HCT116 (cell line): Measurements from ENCODE around the gene AAMP.

ENCODE experiments used
- ATF3 ChIP-seq: IDR thresholded peaks from 2 replicates; pipeline ENCODE4 v1.6.1; 2012
- EZH2 ChIP-seq: fragments of 200-600 bp; sonication (generic); IDR thresholded peaks from 2 replicates; pipeline ENCODE4 v1.6.1; 2017; ENCODE audit warnings: antibody characterized with exemption, mixed run types
- EZH2phosphoT487 ChIP-seq: fragments of 200-600 bp; IDR thresholded peaks from 2 replicates; pipeline ENCODE4 v1.6.1; 2018; ENCODE audit warnings: antibody characterized with exemption, borderline replicate concordance
- JUND ChIP-seq: IDR thresholded peaks from 2 replicates; pipeline ENCODE4 v1.6.1; 2012
- MAX ChIP-seq: IDR thresholded peaks from 2 replicates; pipeline ENCODE4 v1.6.1; 2012
- POLR2A ChIP-seq: IDR thresholded peaks from 2 replicates; pipeline ENCODE4 v1.7.0; 2011; ENCODE audit warnings: borderline replicate concordance; ENCODE audit not compliant: insufficient read depth, insufficient read length; ENCODE audit errors: extremely low read depth
- POLR2AphosphoS5 ChIP-seq: IDR thresholded peaks from 2 replicates; pipeline ENCODE4 v1.6.1; 2011; ENCODE audit warnings: mild to moderate bottlenecking, low read depth, low read length, moderate library complexity
- RAD21 ChIP-seq: IDR thresholded peaks from 2 replicates; pipeline ENCODE4 v1.6.1; 2012; ENCODE audit warnings: low read depth, mild to moderate bottlenecking
- SP1 ChIP-seq: IDR thresholded peaks from 2 replicates; pipeline ENCODE4 v1.6.1; 2012; ENCODE audit warnings: low read depth
- TCF7L2 ChIP-seq: IDR thresholded peaks from 2 replicates; pipeline ENCODE4 v1.7.0; 2011; ENCODE audit warnings: borderline replicate concordance, inconsistent platforms; ENCODE audit not compliant: insufficient read depth, insufficient read length; ENCODE audit errors: extremely low read depth
- YY1 ChIP-seq: IDR thresholded peaks from 2 replicates; pipeline ENCODE4 v1.6.1; 2011; ENCODE audit warnings: low read length, low read depth, moderate library complexity, mild to moderate bottlenecking; ENCODE audit not compliant: insufficient replicate concordance; ENCODE audit errors: extremely low read depth
- ZNF274 ChIP-seq: fragments of 200-500 bp; sonication (Bioruptor generic); IDR thresholded peaks from 2 replicates; pipeline ENCODE4 v1.6.1; 2014; ENCODE audit warnings: mild to moderate bottlenecking, low read depth, low read length, inconsistent platforms
- TF ChIP-seq, protein P1 (sequence below), 3 experiments: fragments of 200-600 bp in 1 of 3; sonication (generic) in 1 of 3; IDR thresholded peaks in 2 of 3; conservative IDR thresholded peaks in 1 of 3; 2 replicates each; pipeline ENCODE4 v1.5.1; 2012 to 2017; ENCODE audit warnings: low read depth in 2 of 3, low read length in 2 of 3, antibody characterized with exemption in 1 of 3, borderline replicate concordance in 1 of 3, control low read depth in 1 of 3, mild to moderate bottlenecking in 1 of 3, mixed read lengths in 1 of 3, mixed run types in 1 of 3, moderate library complexity in 1 of 3; ENCODE audit not compliant: insufficient read depth in 1 of 3
- TF ChIP-seq, protein P2 (sequence below): IDR thresholded peaks from 2 replicates; pipeline ENCODE4 v1.6.1; 2012; ENCODE audit warnings: low read depth

DNA sequence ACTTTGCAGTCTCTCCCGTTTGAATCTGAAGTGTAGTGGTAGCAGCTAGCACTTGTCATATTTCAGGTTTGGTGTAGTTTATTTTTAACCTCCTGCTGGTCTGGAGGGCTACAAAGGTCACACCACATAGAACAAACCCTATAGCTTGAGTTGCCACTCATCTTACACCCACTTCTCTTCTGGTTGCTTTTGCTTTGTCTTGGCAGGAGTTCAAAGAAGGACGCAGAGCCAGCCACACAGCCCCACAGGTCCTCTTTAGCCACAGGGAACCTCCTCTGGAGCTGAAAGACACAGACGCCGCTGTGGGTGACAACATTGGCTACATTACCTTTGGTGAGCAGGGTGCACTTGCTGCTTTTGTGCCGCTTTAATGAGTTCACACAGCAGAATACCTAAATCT, 24.7 kb downstream of the AAMP start:
- TF ChIP-seq ZNF274 = no peak
- no peak for TF ChIP-seq EZH2
- TF ChIP-seq, protein P1, sequence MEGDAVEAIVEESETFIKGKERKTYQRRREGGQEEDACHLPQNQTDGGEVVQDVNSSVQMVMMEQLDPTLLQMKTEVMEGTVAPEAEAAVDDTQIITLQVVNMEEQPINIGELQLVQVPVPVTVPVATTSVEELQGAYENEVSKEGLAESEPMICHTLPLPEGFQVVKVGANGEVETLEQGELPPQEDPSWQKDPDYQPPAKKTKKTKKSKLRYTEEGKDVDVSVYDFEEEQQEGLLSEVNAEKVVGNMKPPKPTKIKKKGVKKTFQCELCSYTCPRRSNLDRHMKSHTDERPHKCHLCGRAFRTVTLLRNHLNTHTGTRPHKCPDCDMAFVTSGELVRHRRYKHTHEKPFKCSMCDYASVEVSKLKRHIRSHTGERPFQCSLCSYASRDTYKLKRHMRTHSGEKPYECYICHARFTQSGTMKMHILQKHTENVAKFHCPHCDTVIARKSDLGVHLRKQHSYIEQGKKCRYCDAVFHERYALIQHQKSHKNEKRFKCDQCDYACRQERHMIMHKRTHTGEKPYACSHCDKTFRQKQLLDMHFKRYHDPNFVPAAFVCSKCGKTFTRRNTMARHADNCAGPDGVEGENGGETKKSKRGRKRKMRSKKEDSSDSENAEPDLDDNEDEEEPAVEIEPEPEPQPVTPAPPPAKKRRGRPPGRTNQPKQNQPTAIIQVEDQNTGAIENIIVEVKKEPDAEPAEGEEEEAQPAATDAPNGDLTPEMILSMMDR (IDR thresholded peaks at IDR 0.05 in 2 of 3, conservative IDR thresholded peaks at IDR 0.05 in 1 of 3; ENCODE audit: borderline replicate concordance in 1 of 3, insufficient read depth in 1 of 3, low read depth in 2 of 3, low read length in 2 of 3) = no peak
- no peak for TF ChIP-seq POLR2A
- TF ChIP-seq RAD21 = no peak
- TF ChIP-seq SP1 = no peak
- TF ChIP-seq YY1 = no peak
- TF ChIP-seq, protein P2, sequence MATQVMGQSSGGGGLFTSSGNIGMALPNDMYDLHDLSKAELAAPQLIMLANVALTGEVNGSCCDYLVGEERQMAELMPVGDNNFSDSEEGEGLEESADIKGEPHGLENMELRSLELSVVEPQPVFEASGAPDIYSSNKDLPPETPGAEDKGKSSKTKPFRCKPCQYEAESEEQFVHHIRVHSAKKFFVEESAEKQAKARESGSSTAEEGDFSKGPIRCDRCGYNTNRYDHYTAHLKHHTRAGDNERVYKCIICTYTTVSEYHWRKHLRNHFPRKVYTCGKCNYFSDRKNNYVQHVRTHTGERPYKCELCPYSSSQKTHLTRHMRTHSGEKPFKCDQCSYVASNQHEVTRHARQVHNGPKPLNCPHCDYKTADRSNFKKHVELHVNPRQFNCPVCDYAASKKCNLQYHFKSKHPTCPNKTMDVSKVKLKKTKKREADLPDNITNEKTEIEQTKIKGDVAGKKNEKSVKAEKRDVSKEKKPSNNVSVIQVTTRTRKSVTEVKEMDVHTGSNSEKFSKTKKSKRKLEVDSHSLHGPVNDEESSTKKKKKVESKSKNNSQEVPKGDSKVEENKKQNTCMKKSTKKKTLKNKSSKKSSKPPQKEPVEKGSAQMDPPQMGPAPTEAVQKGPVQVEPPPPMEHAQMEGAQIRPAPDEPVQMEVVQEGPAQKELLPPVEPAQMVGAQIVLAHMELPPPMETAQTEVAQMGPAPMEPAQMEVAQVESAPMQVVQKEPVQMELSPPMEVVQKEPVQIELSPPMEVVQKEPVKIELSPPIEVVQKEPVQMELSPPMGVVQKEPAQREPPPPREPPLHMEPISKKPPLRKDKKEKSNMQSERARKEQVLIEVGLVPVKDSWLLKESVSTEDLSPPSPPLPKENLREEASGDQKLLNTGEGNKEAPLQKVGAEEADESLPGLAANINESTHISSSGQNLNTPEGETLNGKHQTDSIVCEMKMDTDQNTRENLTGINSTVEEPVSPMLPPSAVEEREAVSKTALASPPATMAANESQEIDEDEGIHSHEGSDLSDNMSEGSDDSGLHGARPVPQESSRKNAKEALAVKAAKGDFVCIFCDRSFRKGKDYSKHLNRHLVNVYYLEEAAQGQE = no peak
- no peak for TF ChIP-seq POLR2AphosphoS5
- no peak for TF ChIP-seq MAX
- no peak for TF ChIP-seq JUND
- TF ChIP-seq EZH2phosphoT487 = no peak
- no peak for TF ChIP-seq ATF3
- no peak for TF ChIP-seq TCF7L2
